Measurements from ENCODE around the gene TMPRSS6.

The TMPRSS6 gene

GRCh38 chr22:37112084-37112728 lies 2.7 kb upstream of the TMPRSS6 start:
- DNase-seq: no peak

- DNase-seq: no peak
Observed at GRCh38 chr22:37111156-37111717, 1.7 kb upstream of the TMPRSS6 start.

GRCh38 chr22:37107816-37108621 lies 1.5 kb downstream of the TMPRSS6 start:
- DNase-seq: no peak

- no peak for DNase-seq
Observed at GRCh38 chr22:37105990-37106389, 3.5 kb downstream of the TMPRSS6 start.

GRCh38 chr22:37105154-37105553 lies 4.4 kb downstream of the TMPRSS6 start:
- DNase-seq: no peak

GRCh38 chr22:37103656-37104452 lies 5.7 kb downstream of the TMPRSS6 start:
- DNase-seq: no peak

GRCh38 chr22:37103151-37103550 lies 6.4 kb downstream of the TMPRSS6 start:
- DNase-seq: no peak

- DNase-seq: no peak
Observed at GRCh38 chr22:37101311-37102066, 8.0 kb downstream of the TMPRSS6 start.

- no peak for DNase-seq
Observed at GRCh38 chr22:37100589-37101127, 8.9 kb downstream of the TMPRSS6 start.

GRCh38 chr22:37098976-37099591 lies 10.4 kb downstream of the TMPRSS6 start:
- no peak for DNase-seq

GRCh38 chr22:37097346-37097745 lies 12.2 kb downstream of the TMPRSS6 start:
- DNase-seq: no peak

GRCh38 chr22:37095113-37095512 lies 14.4 kb downstream of the TMPRSS6 start:
- no peak for DNase-seq

GRCh38 chr22:37094239-37094638 lies 15.3 kb downstream of the TMPRSS6 start:
- DNase-seq: no peak

GRCh38 chr22:37092997-37093396 lies 16.5 kb downstream of the TMPRSS6 start:
- no peak for DNase-seq

GRCh38 chr22:37091994-37092393 lies 17.5 kb downstream of the TMPRSS6 start:
- no peak for DNase-seq

GRCh38 chr22:37090920-37091695 lies 18.4 kb downstream of the TMPRSS6 start:
- DNase-seq: no peak

GRCh38 chr22:37089434-37089833 lies 20.1 kb downstream of the TMPRSS6 start:
- no peak for DNase-seq

- no peak for DNase-seq
Observed at GRCh38 chr22:37088750-37089408, 20.6 kb downstream of the TMPRSS6 start.

- DNase-seq: no peak
Observed at GRCh38 chr22:37088108-37088605, 21.4 kb downstream of the TMPRSS6 start.

- DNase-seq: no peak
Observed at GRCh38 chr22:37086184-37086583, 23.3 kb downstream of the TMPRSS6 start.
